Activated CD4-positive, alpha-beta T cell treated with anti-CD3 and anti-CD28 coated beads for 36 hours (primary cell): Measurements from ENCODE around the gene RALGPS1. TPM values are rescaled to one million over a fixed set of nuclear protein-coding genes. Genes with fewer than 3 reads are reported as not detected.
"Not testable (repeated sequence)": the region's sequence is repeated elsewhere in the genome, so short reads cannot be mapped to it uniquely, and the experiment has no call there.

Experiments
- ATAC-seq: fragments of 200-7000 bp; cut with Tn5 transposase; one replicate; pipeline ENCODE4 v1.10.0; 2021; ENCODE audit warnings: mild to moderate bottlenecking, moderate library complexity
- CTCF ChIA-PET: fragments of 350-600 bp; sonication (Branson Sonifier 250); formaldehyde crosslinking; loops from one replicate; lab custom pipeline; 2021; ENCODE audit warnings: antibody characterized with exemption; lab: Charles Lee
- POLR2A ChIA-PET: fragments of 350-600 bp; sonication (Branson Sonifier 250); formaldehyde crosslinking; loops from one replicate; lab custom pipeline; 2021; ENCODE audit warnings: antibody characterized with exemption, inconsistent platforms; lab: Charles Lee
- DNase-seq: peaks from one replicate; pipeline ENCODE4 v3.0.0-alpha.2; 2020
- H3K27ac Mint-ChIP-seq: one replicate; pipeline ENCODE4 v1.8.0; 2021; ENCODE audit warnings: mixed read lengths
- H3K27me3 Mint-ChIP-seq: one replicate; pipeline ENCODE4 v1.8.0; 2021; ENCODE audit warnings: mixed read lengths
- H3K36me3 Mint-ChIP-seq: one replicate; pipeline ENCODE4 v1.8.0; 2021; ENCODE audit warnings: low read depth, mixed read lengths
- H3K4me1 Mint-ChIP-seq: one replicate; pipeline ENCODE4 v1.8.0; 2021; ENCODE audit warnings: mixed read lengths
- H3K4me3 Mint-ChIP-seq: one replicate; pipeline ENCODE4 v1.8.0; 2021; ENCODE audit warnings: mild to moderate bottlenecking, moderate library complexity, mixed read lengths
- H3K9me3 Mint-ChIP-seq: one replicate; pipeline ENCODE4 v1.8.0; 2021; ENCODE audit warnings: low read depth, mixed read lengths
- intact Hi-C, 2 experiments: fragments of 100-400 bp; cut with DNase I in 1 of 2; cut with micrococcal nuclease in 1 of 2; formaldehyde crosslinking; loops; one replicate each; pipeline versions ENCODE4 v1.14.2 to v1.15.1; 2022 to 2024; cut with DNase I, micrococcal nuclease
- total RNA-seq, 2 experiments: library from RNA; stranded (reverse); gene quantifications; one replicate each; pipeline ENCODE4 v1.2.3, GENCODE V29; 2021

Gene RALGPS1
- total RNA-seq, 2 experiments from 2014 or later, result 1.2 to 2.2 TPM

GRCh38 chr9:127168756-127169574 lies 254.4 kb downstream of the RALGPS1 start:
- H3K4me3 Mint-ChIP-seq, result no peak overlapping the region
- intact Hi-C loops, result no loop called here
- ChIA-PET POLR2A (no interaction called here), CTCF (no interaction called here)
- ATAC-seq (no peak), DNase-seq (no peak)
- no peaks in the 10 kb centered on the region for H3K36me3 Mint-ChIP-seq
- no peak overlapping the region for H3K27ac Mint-ChIP-seq
- no peaks in the 10 kb centered on the region for H3K4me1 Mint-ChIP-seq
- H3K27me3 Mint-ChIP-seq, result no peaks in the 10 kb centered on the region
- no peaks in the 10 kb centered on the region for H3K9me3 Mint-ChIP-seq

GRCh38 chr9:127169575-127169883 lies 254.9 kb downstream of the RALGPS1 start:
- CTCF ChIA-PET, result interaction anchor here (1.1 kb wide), 1 partner anchor 33 kb away, joined by 4 read pairs; no protein-coding TSS in a partner anchor
- no peaks in the 10 kb centered on the region for H3K27me3 Mint-ChIP-seq
- DNase-seq (no peak), ATAC-seq (no peak)
- no peaks in the 10 kb centered on the region for H3K36me3 Mint-ChIP-seq
- H3K9me3 Mint-ChIP-seq, result no peaks in the 10 kb centered on the region
- H3K4me1 Mint-ChIP-seq, result no peaks in the 10 kb centered on the region
- POLR2A ChIA-PET, result no interaction called here
- intact Hi-C loops, result no loop called here
- no peak overlapping the region for H3K27ac Mint-ChIP-seq
- H3K4me3 Mint-ChIP-seq, result no peak overlapping the region

- intact Hi-C loops, result no loop called here
- H3K27me3 Mint-ChIP-seq, result no peaks in the 10 kb centered on the region
- ATAC-seq, result no peak
- ChIA-PET POLR2A (no interaction called here), CTCF (interaction anchor here (1.1 kb wide), 1 partner anchor 33 kb away, joined by 4 read pairs; no protein-coding TSS in a partner anchor)
- H3K27ac Mint-ChIP-seq, result no peak overlapping the region
- no peaks in the 10 kb centered on the region for H3K9me3 Mint-ChIP-seq
- H3K36me3 Mint-ChIP-seq, result no peaks in the 10 kb centered on the region
- no peaks in the 10 kb centered on the region for H3K4me1 Mint-ChIP-seq
- H3K4me3 Mint-ChIP-seq, result no peak overlapping the region
- no peak for DNase-seq
Observed at GRCh38 chr9:127170103-127170502, 255.5 kb downstream of the RALGPS1 start.

- H3K27ac Mint-ChIP-seq, result no peak overlapping the region
- POLR2A ChIA-PET, result no interaction called here
- H3K4me3 Mint-ChIP-seq, result no peak overlapping the region
- DNase-seq (no peak), ATAC-seq (no peak)
- H3K4me1 Mint-ChIP-seq, result no peaks in the 10 kb centered on the region
- no peaks in the 10 kb centered on the region for H3K27me3 Mint-ChIP-seq
- CTCF ChIA-PET, result interaction anchor here (1.1 kb wide), 1 partner anchor 34 kb away, joined by 4 read pairs; no protein-coding TSS in a partner anchor
- H3K36me3 Mint-ChIP-seq, result no peaks in the 10 kb centered on the region
- no peaks in the 10 kb centered on the region for H3K9me3 Mint-ChIP-seq
- intact Hi-C loops, result no loop called here
Observed at GRCh38 chr9:127170652-127171051, 256.1 kb downstream of the RALGPS1 start.

- H3K27ac Mint-ChIP-seq, H3K4me1 Mint-ChIP-seq, POLR2A ChIA-PET, H3K27me3 Mint-ChIP-seq, ATAC-seq, DNase-seq, H3K4me3 Mint-ChIP-seq, H3K9me3 Mint-ChIP-seq, CTCF ChIA-PET, H3K36me3 Mint-ChIP-seq, intact Hi-C loops: not testable (repeated sequence)
Observed at GRCh38 chr9:127171348-127171747, 256.8 kb downstream of the RALGPS1 start.

- no peaks in the 10 kb centered on the region for H3K36me3 Mint-ChIP-seq
- no peak overlapping the region for H3K27ac Mint-ChIP-seq
- H3K4me3 Mint-ChIP-seq, result no peak overlapping the region
- H3K9me3 Mint-ChIP-seq, result no peaks in the 10 kb centered on the region
- ATAC-seq (no peak), DNase-seq (no peak)
- H3K27me3 Mint-ChIP-seq, result no peaks in the 10 kb centered on the region
- intact Hi-C loops, result no loop called here
- ChIA-PET CTCF (interaction anchor here (0.8 kb wide), 1 partner anchor 232 kb away, joined by 5 read pairs; no protein-coding TSS in a partner anchor), POLR2A (no interaction called here)
- H3K4me1 Mint-ChIP-seq, result no peaks in the 10 kb centered on the region
Observed at GRCh38 chr9:127172066-127172707, 257.6 kb downstream of the RALGPS1 start.

- no peak overlapping the region for H3K27ac Mint-ChIP-seq
- no peak for DNase-seq
- H3K4me1 Mint-ChIP-seq, result no peaks in the 10 kb centered on the region
- ATAC-seq, result no peak
- POLR2A ChIA-PET, result no interaction called here
- H3K4me3 Mint-ChIP-seq, result no peak overlapping the region
- intact Hi-C loops, result no loop called here
- H3K27me3 Mint-ChIP-seq, result no peaks in the 10 kb centered on the region
- CTCF ChIA-PET, result interaction anchor here (0.8 kb wide), 1 partner anchor 233 kb away, joined by 5 read pairs; no protein-coding TSS in a partner anchor
- no peaks in the 10 kb centered on the region for H3K9me3 Mint-ChIP-seq
- no peaks in the 10 kb centered on the region for H3K36me3 Mint-ChIP-seq
Observed at GRCh38 chr9:127173063-127173462, 258.5 kb downstream of the RALGPS1 start.

GRCh38 chr9:127174386-127175318 lies 260.1 kb downstream of the RALGPS1 start:
- no peak overlapping the region for H3K27ac Mint-ChIP-seq
- no peaks in the 10 kb centered on the region for H3K27me3 Mint-ChIP-seq
- ChIA-PET POLR2A (no interaction called here), CTCF (interaction anchor here (1.2 kb wide), 1 partner anchor 234 kb away, joined by 4 read pairs; no protein-coding TSS in a partner anchor)
- DNase-seq (no peak), ATAC-seq (no peak)
- intact Hi-C loops, result no loop called here
- no peaks in the 10 kb centered on the region for H3K9me3 Mint-ChIP-seq
- H3K4me1 Mint-ChIP-seq, result no peaks in the 10 kb centered on the region
- H3K36me3 Mint-ChIP-seq, result no peaks in the 10 kb centered on the region
- H3K4me3 Mint-ChIP-seq, result no peak overlapping the region

- DNase-seq (no peak), ATAC-seq (no peak)
- Mint-ChIP-seq H3K27me3 (no peaks in the 10 kb centered on the region), H3K4me3 (no peak overlapping the region), H3K27ac (no peak overlapping the region), H3K4me1 (no peaks in the 10 kb centered on the region), H3K36me3 (no peaks in the 10 kb centered on the region), H3K9me3 (no peaks in the 10 kb centered on the region)
- ChIA-PET CTCF (no interaction called here), POLR2A (no interaction called here)
- intact Hi-C loops, result no loop called here
Observed at GRCh38 chr9:127175319-127175715, 260.7 kb downstream of the RALGPS1 start.

- ChIA-PET CTCF (interaction anchor here (0.9 kb wide), 1 partner anchor 47 kb away, joined by 3 read pairs; no protein-coding TSS in a partner anchor), POLR2A (no interaction called here)
- H3K4me1 Mint-ChIP-seq, result no peaks in the 10 kb centered on the region
- H3K27ac Mint-ChIP-seq, result no peak overlapping the region
- no peak overlapping the region for H3K4me3 Mint-ChIP-seq
- no peaks in the 10 kb centered on the region for H3K36me3 Mint-ChIP-seq
- intact Hi-C loops, result no loop called here
- DNase-seq (no peak), ATAC-seq (no peak)
- no peaks in the 10 kb centered on the region for H3K9me3 Mint-ChIP-seq
- H3K27me3 Mint-ChIP-seq, result no peaks in the 10 kb centered on the region
Observed at GRCh38 chr9:127175764-127176163, 261.2 kb downstream of the RALGPS1 start.

- Mint-ChIP-seq H3K4me1 (no peaks in the 10 kb centered on the region), H3K27me3 (no peaks in the 10 kb centered on the region), H3K4me3 (no peak overlapping the region), H3K27ac (no peak overlapping the region), H3K9me3 (no peaks in the 10 kb centered on the region), H3K36me3 (no peaks in the 10 kb centered on the region)
- ChIA-PET POLR2A (no interaction called here), CTCF (interaction anchor here (0.9 kb wide), 1 partner anchor 48 kb away, joined by 3 read pairs; no protein-coding TSS in a partner anchor)
- DNase-seq, result no peak
- no peak for ATAC-seq
- intact Hi-C loops, result no loop called here
Observed at GRCh38 chr9:127176631-127177030, 262.0 kb downstream of the RALGPS1 start.
